A549 (cell line): ENCODE data around the gene DAB2IP. TPM values are rescaled to one million over a fixed set of nuclear protein-coding genes. Genes with fewer than 3 reads are reported as not detected.
A peak's percentile ranks its signal among the peaks of the same experiment; 100 is the strongest.

ENCODE experiments used
- ATAC-seq, 2 experiments: fragments of 200-7000 bp in 1 of 2; fragments of >200 bp in 1 of 2; cut with Nextera tagmentation in 1 of 2; cut with Tn5 transposase in 1 of 2; 3 replicates each; pipeline versions ENCODE4 v1.8.0 to v1.9.1; 2018 to 2020; ENCODE audit warnings: mild to moderate bottlenecking in 1 of 2, moderate library complexity in 1 of 2
- CTCF ChIA-PET: fragments of 300-600 bp; sonication (Branson Sonifier 250); formaldehyde crosslinking; extraction: SDS; loops from one replicate; lab custom pipeline; 2021; ENCODE audit warnings: antibody characterized with exemption, inconsistent platforms; lab: Yijun Ruan, JAX
- POLR2A ChIA-PET: fragments of 350-600 bp; formaldehyde crosslinking; extraction: SDS; loops from one replicate; lab custom pipeline; 2021; ENCODE audit warnings: antibody characterized with exemption, inconsistent platforms; lab: Yijun Ruan, JAX
- DNase-seq, 2 experiments: peaks; one replicate each; pipeline versions ENCODE4 v3.0.0 to v3.0.0-alpha.2; 2011 to 2016; ENCODE audit warnings: low read depth in 1 of 2, low spot score in 1 of 2
- FAIRE-seq: peaks from 2 replicates; lab custom pipeline; 2011; peaks lifted over from hg19 to GRCh38; lab: Jason Lieb, UNC
- H3K27ac ChIP-seq, 2 experiments: fragments of >200 bp; sonication (Bioruptor Twin); formaldehyde crosslinking; 3 replicates each; pipeline ENCODE4 v1.5.1; 2016 to 2017
- H3K4me1 ChIP-seq: fragments of >200 bp; sonication (Bioruptor Twin); formaldehyde crosslinking; 3 replicates; pipeline ENCODE4 v1.6.1; 2016
- H3K4me2 ChIP-seq: fragments of >200 bp; sonication (Bioruptor Twin); formaldehyde crosslinking; 3 replicates; pipeline ENCODE4 v1.6.1; 2016
- H3K4me3 ChIP-seq: fragments of >200 bp; sonication (Bioruptor Twin); formaldehyde crosslinking; 3 replicates; pipeline ENCODE4 v1.5.1; 2016
- H3K9me3 ChIP-seq: fragments of >200 bp; sonication (Bioruptor Twin); formaldehyde crosslinking; 3 replicates; pipeline ENCODE4 v1.6.1; 2016
- BHLHE40 ChIP-seq: IDR thresholded peaks from 2 replicates; pipeline ENCODE4 v1.6.1; 2012; ENCODE audit warnings: low read depth, low read length, inconsistent platforms
- CEBPB ChIP-seq, 2 experiments: fragments of >200 bp in 1 of 2; sonication (Bioruptor Twin) in 1 of 2; formaldehyde crosslinking in 1 of 2; IDR thresholded peaks; 2 replicates each; pipeline ENCODE4 v1.6.1; 2012 to 2016
- CHD2 ChIP-seq: fragments of 150-350 bp; IDR thresholded peaks from 2 replicates; pipeline ENCODE4 v1.6.1; 2014; ENCODE audit warnings: low read length; ENCODE audit not compliant: partially characterized antibody
- EHMT2 ChIP-seq: fragments of 200-600 bp; sonication (generic); IDR thresholded peaks from 2 replicates; pipeline ENCODE4 v1.6.1; 2016; ENCODE audit warnings: antibody characterized with exemption, low read depth, mild to moderate bottlenecking, moderate library complexity
- ESRRA ChIP-seq: fragments of 150-350 bp; IDR thresholded peaks from 2 replicates; pipeline ENCODE4 v1.6.1; 2014; ENCODE audit warnings: mild to moderate bottlenecking, low read length, borderline replicate concordance
- FOSB ChIP-seq: fragments of 250-450 bp; sonication (Bioruptor Pico); IDR thresholded peaks from 2 replicates; pipeline ENCODE4 v1.5.0; 2020; ENCODE audit warnings: mild to moderate bottlenecking, moderate library complexity
- FOSL2 ChIP-seq, 2 experiments: fragments of 450-650 bp in 1 of 2; fragments of >200 bp in 1 of 2; sonication (Bioruptor Twin) in 1 of 2; formaldehyde crosslinking; IDR thresholded peaks; 2 replicates each; pipeline versions ENCODE4 v1.5.0 to v1.6.1; 2016 to 2020; ENCODE audit warnings: mild to moderate bottlenecking in 1 of 2, moderate library complexity in 1 of 2
- FOXS1 ChIP-seq: fragments of 250-450 bp; sonication (Bioruptor Pico); IDR thresholded peaks from 2 replicates; pipeline ENCODE4 v1.5.0; 2020; ENCODE audit warnings: mild to moderate bottlenecking, moderate library complexity
- HOXB13 ChIP-seq: fragments of 250-450 bp; sonication (Bioruptor Pico); IDR thresholded peaks from 2 replicates; pipeline ENCODE4 v1.5.0; 2020; ENCODE audit warnings: low read depth, mild to moderate bottlenecking, moderate library complexity
- MAZ ChIP-seq: fragments of 150-350 bp; IDR thresholded peaks from 2 replicates; pipeline ENCODE4 v1.6.1; 2014; ENCODE audit warnings: antibody characterized with exemption, low read depth, low read length, borderline replicate concordance
- MYC ChIP-seq: IDR thresholded peaks from 2 replicates; pipeline ENCODE4 v1.6.1; 2012; ENCODE audit warnings: mild to moderate bottlenecking, inconsistent platforms, low read length, improper control_type of control experiment, borderline replicate concordance
- NFE2L2 ChIP-seq: fragments of 150-350 bp; conservative IDR thresholded peaks from 2 replicates; pipeline ENCODE4 v1.6.1; 2014; ENCODE audit warnings: low read length
- NR3C1 ChIP-seq: fragments of >200 bp; sonication (Bioruptor Twin); formaldehyde crosslinking; IDR thresholded peaks from 3 replicates; pipeline ENCODE4 v1.6.1; 2017
- POLR2A ChIP-seq: IDR thresholded peaks from 2 replicates; pipeline ENCODE4 v1.6.1; 2012; ENCODE audit warnings: mild to moderate bottlenecking, low read length
- POLR2AphosphoS2 ChIP-seq: conservative IDR thresholded peaks from 2 replicates; pipeline ENCODE4 v1.6.1; 2012; ENCODE audit warnings: low read length, improper control_type of control experiment, inconsistent platforms
- RCOR1 ChIP-seq: fragments of 150-350 bp; IDR thresholded peaks from 2 replicates; pipeline ENCODE4 v1.6.1; 2014; ENCODE audit warnings: antibody characterized with exemption, low read length, low read depth
- RFX5 ChIP-seq: fragments of 450-650 bp; IDR thresholded peaks from 2 replicates; pipeline ENCODE4 v1.7.1; 2014; ENCODE audit warnings: antibody characterized with exemption, mild to moderate bottlenecking, moderate library complexity
- SMC3 ChIP-seq: fragments of >200 bp; sonication (Bioruptor Twin); formaldehyde crosslinking; IDR thresholded peaks from 3 replicates; pipeline ENCODE4 v1.6.1; 2018; ENCODE audit warnings: inconsistent platforms
- SREBF2 ChIP-seq: fragments of 450-650 bp; IDR thresholded peaks from 2 replicates; pipeline ENCODE4 v1.6.1; 2014; ENCODE audit warnings: mild to moderate bottlenecking, moderate library complexity
- USF2 ChIP-seq: fragments of 450-650 bp; IDR thresholded peaks from 2 replicates; pipeline ENCODE4 v1.6.1; 2014; ENCODE audit warnings: antibody characterized with exemption
- ZFP36 ChIP-seq: fragments of 450-650 bp; IDR thresholded peaks from 2 replicates; pipeline ENCODE4 v1.6.1; 2014; ENCODE audit warnings: borderline replicate concordance; ENCODE audit not compliant: partially characterized antibody
- ZNF302 ChIP-seq: fragments of 250-450 bp; sonication (Bioruptor Pico); IDR thresholded peaks from 2 replicates; pipeline ENCODE4 v1.9.0; 2021; ENCODE audit warnings: inconsistent platforms, mild to moderate bottlenecking, moderate library complexity
- ZSCAN20 ChIP-seq: fragments of 250-450 bp; sonication (Bioruptor Pico); IDR thresholded peaks from 2 replicates; pipeline ENCODE4 v1.8.0; 2022; ENCODE audit warnings: mild to moderate bottlenecking, moderate library complexity
- WGBS: methylation state at CpG from one replicate; pipeline ENCODE4 v1.1.6; 2017; ENCODE audit errors: missing lambda C conversion rate; 5-methylcytosine and 5-hydroxymethylcytosine counted together
- polyA plus RNA-seq, 4 experiments: library from polyadenylated mRNA; depleted of rRNA in 3 of 4; stranded (reverse); fragments of >200 nt; fragmentation: RNase III in 1 of 4; extraction: RNeasy Plus Mini Kit Qiagen cat#74134 plus additional on column Dnase treatment in 1 of 4; gene quantifications; 2 replicates in 3 of 4; 3 replicates in 1 of 4; pipeline ENCODE4 v1.2.3, GENCODE V29; 2011 to 2017
- TF ChIP-seq, protein P1 (sequence below): fragments of 250-450 bp; sonication (Bioruptor Pico); IDR thresholded peaks from 2 replicates; pipeline ENCODE4 v1.5.0; 2021; ENCODE audit warnings: mild to moderate bottlenecking, moderate library complexity, borderline replicate concordance
- TF ChIP-seq, protein P2 (sequence below): fragments of >200 bp; sonication (Bioruptor Twin); formaldehyde crosslinking; IDR thresholded peaks from 3 replicates; pipeline ENCODE4 v1.5.1; 2016

The DAB2IP gene
- polyA plus RNA-seq, 2 of the 4 experiments (the other 2 are of a cell fraction) = 9.7 to 13.9 TPM

GRCh38 chr9:121691890-121692289 is 40.5 kb downstream of the DAB2IP start:
- no peak for TF ChIP-seq SMC3
- TF ChIP-seq RFX5 = no peak
- TF ChIP-seq POLR2A = no peak
- TF ChIP-seq BHLHE40 = no peak
- TF ChIP-seq EHMT2 = no peak
- TF ChIP-seq CHD2 = no peak
- TF ChIP-seq, protein P1, sequence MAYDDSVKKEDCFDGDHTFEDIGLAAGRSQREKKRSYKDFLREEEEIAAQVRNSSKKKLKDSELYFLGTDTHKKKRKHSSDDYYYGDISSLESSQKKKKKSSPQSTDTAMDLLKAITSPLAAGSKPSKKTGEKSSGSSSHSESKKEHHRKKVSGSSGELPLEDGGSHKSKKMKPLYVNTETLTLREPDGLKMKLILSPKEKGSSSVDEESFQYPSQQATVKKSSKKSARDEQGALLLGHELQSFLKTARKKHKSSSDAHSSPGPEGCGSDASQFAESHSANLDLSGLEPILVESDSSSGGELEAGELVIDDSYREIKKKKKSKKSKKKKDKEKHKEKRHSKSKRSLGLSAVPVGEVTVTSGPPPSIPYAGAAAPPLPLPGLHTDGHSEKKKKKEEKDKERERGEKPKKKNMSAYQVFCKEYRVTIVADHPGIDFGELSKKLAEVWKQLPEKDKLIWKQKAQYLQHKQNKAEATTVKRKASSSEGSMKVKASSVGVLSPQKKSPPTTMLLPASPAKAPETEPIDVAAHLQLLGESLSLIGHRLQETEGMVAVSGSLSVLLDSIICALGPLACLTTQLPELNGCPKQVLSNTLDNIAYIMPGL (CRISPR knock-in tag) = no peak
- TF ChIP-seq FOSL2 (IDR thresholded peaks at IDR 0.05) = no peak
- TF ChIP-seq FOSL2 (CRISPR knock-in tag; IDR thresholded peaks at IDR 0.05) = no peak
- no peak for TF ChIP-seq POLR2AphosphoS2
- TF ChIP-seq FOSB (CRISPR knock-in tag) = no peak
- TF ChIP-seq, all 56 proteins: peak for 0
- no peaks in the 10 kb centered on the region for H3K9me3 ChIP-seq
- no peak overlapping the region for H3K4me3 ChIP-seq
- FAIRE-seq (no peak), ATAC-seq (no peak), DNase-seq (no peak)
- H3K4me1 ChIP-seq = peaks cover 13% of the 10 kb centered on the region
- 69% methylated on average over 6 of the region's 6 CpGs for WGBS
- no peak overlapping the region for H3K27ac ChIP-seq
- H3K4me2 ChIP-seq = no peak overlapping the region
- POLR2A ChIA-PET = no interaction called here
- CTCF ChIA-PET = interaction anchor here (0.7 to 6.4 kb wide), 8 partner anchors 11 to 303 kb away, joined by 3 to 42 read pairs (median 4); no protein-coding TSS in a partner anchor

GRCh38 chr9:121692606-121693387 is 41.4 kb downstream of the DAB2IP start:
- CTCF ChIA-PET = interaction anchor here (0.8 to 6.4 kb wide), 9 partner anchors 8 to 303 kb away, joined by 3 to 42 read pairs (median 3); no protein-coding TSS in a partner anchor
- DNase-seq = peak; percentile 24 to 38

GRCh38 chr9:121693388-121693670 is 41.9 kb downstream of the DAB2IP start:
- no peak for ATAC-seq
- no peak overlapping the region for H3K4me3 ChIP-seq
- 83% methylated on average over 3 of the region's 4 CpGs for WGBS
- TF ChIP-seq SMC3 (no peak), MAZ (no peak), BHLHE40 (no peak), NR3C1 (no peak), ESRRA (no peak), FOSB (CRISPR knock-in tag) (no peak), ZNF302 (CRISPR knock-in tag) (no peak), HOXB13 (CRISPR knock-in tag) (no peak), ZFP36 (no peak), RCOR1 (no peak), SREBF2 (no peak), MYC (no peak), USF2 (no peak), NFE2L2 (no peak), FOXS1 (no peak)
- TF ChIP-seq, protein P2, sequence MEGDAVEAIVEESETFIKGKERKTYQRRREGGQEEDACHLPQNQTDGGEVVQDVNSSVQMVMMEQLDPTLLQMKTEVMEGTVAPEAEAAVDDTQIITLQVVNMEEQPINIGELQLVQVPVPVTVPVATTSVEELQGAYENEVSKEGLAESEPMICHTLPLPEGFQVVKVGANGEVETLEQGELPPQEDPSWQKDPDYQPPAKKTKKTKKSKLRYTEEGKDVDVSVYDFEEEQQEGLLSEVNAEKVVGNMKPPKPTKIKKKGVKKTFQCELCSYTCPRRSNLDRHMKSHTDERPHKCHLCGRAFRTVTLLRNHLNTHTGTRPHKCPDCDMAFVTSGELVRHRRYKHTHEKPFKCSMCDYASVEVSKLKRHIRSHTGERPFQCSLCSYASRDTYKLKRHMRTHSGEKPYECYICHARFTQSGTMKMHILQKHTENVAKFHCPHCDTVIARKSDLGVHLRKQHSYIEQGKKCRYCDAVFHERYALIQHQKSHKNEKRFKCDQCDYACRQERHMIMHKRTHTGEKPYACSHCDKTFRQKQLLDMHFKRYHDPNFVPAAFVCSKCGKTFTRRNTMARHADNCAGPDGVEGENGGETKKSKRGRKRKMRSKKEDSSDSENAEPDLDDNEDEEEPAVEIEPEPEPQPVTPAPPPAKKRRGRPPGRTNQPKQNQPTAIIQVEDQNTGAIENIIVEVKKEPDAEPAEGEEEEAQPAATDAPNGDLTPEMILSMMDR = no peak
- H3K27ac ChIP-seq = no peak overlapping the region
- no peak overlapping the region; the same call in 2 of the 3 replicates for H3K4me2 ChIP-seq
- FAIRE-seq = no peak
- POLR2A ChIA-PET = no interaction called here
- H3K4me1 ChIP-seq = peaks cover 13% of the 10 kb centered on the region
- H3K9me3 ChIP-seq = no peaks in the 10 kb centered on the region
- DNase-seq = no peak
- CTCF ChIA-PET = interaction anchor here (0.6 to 6.4 kb wide), 9 partner anchors 9 to 302 kb away, joined by 3 to 42 read pairs (median 6); no protein-coding TSS in a partner anchor

More at GRCh38 chr9:121692606-121693387, 41.4 kb downstream of the DAB2IP start:
- Histone ChIP-seq H3K27ac (no peak overlapping the region), H3K9me3 (no peaks in the 10 kb centered on the region), H3K4me3 (no peak overlapping the region), H3K4me1 (peaks cover 13% of the 10 kb centered on the region)
- no peak for TF ChIP-seq FOSB (CRISPR knock-in tag)
- TF ChIP-seq CEBPB (IDR thresholded peaks at IDR 0.05) = no peak
- TF ChIP-seq FOSL2 (IDR thresholded peaks at IDR 0.05) = peak; percentile 9; the same call in 1 of the 2 replicates
- peak; percentile 49 for TF ChIP-seq FOSL2 (CRISPR knock-in tag; IDR thresholded peaks at IDR 0.05)
- TF ChIP-seq SMC3 = no peak
- no peak for TF ChIP-seq ZSCAN20 (CRISPR knock-in tag)
- TF ChIP-seq, all 56 proteins: peak for 1
- peak; percentile 31 to 45; a peak in 4 of 6 replicates for ATAC-seq
- peak overlapping the region; percentile 26; the same call in 1 of the 3 replicates for H3K4me2 ChIP-seq
- no peak for FAIRE-seq
- 65% methylated on average over 11 of the region's 14 CpGs for WGBS
- POLR2A ChIA-PET = no interaction called here
